ENCODE measurements around the gene FBLN2.

The FBLN2 gene

GRCh38 chr3:13644341-13645117, 95.6 kb downstream of the FBLN2 start:
- Histone ChIP-seq H3K27ac (no peak overlapping the region), H3K36me3 (no peaks in the 10 kb centered on the region), H3K4me3 (ENCODE audit: low read depth in 1 of 2, low read length in 1 of 2) (no peak overlapping the region), H3K4me1 (ENCODE audit: control insufficient read depth in 1 of 2, insufficient read depth in 1 of 2, low read depth in 1 of 2, low read length in 1 of 2) (no peaks in the 10 kb centered on the region), H3K27me3 (peaks cover 35% of the 10 kb centered on the region), H3K9me3 (no peaks in the 10 kb centered on the region)
- no peak for TF ChIP-seq CTCF (IDR thresholded peaks at IDR 0.05)

GRCh38 chr3:13645801-13646637, 97.1 kb downstream of the FBLN2 start:
- peaks cover 6% of the 10 kb centered on the region in 2 experiments for H3K4me1 ChIP-seq (ENCODE audit: control insufficient read depth in 1 of 2, insufficient read depth in 1 of 2, low read depth in 1 of 2, low read length in 1 of 2)
- H3K36me3 ChIP-seq, result no peaks in the 10 kb centered on the region
- H3K4me3 ChIP-seq (ENCODE audit: low read depth in 1 of 2, low read length in 1 of 2), result no peak overlapping the region
- no peaks in the 10 kb centered on the region for H3K9me3 ChIP-seq
- no peak overlapping the region for H3K27ac ChIP-seq
- TF ChIP-seq CTCF (IDR thresholded peaks at IDR 0.05), result no peak
- peaks cover 50% of the 10 kb centered on the region for H3K27me3 ChIP-seq

GRCh38 chr3:13647298-13648059, 98.6 kb downstream of the FBLN2 start:
- no peak overlapping the region for H3K27ac ChIP-seq

GRCh38 chr3:13648060-13649001, 99.4 kb downstream of the FBLN2 start:
- Histone ChIP-seq H3K27ac (no peak overlapping the region), H3K9me3 (no peaks in the 10 kb centered on the region), H3K4me3 (ENCODE audit: low read depth in 1 of 2, low read length in 1 of 2) (no peak overlapping the region), H3K27me3 (peaks cover 62% of the 10 kb centered on the region), H3K4me1 (ENCODE audit: control insufficient read depth in 1 of 2, insufficient read depth in 1 of 2, low read depth in 1 of 2, low read length in 1 of 2) (peaks cover 6% of the 10 kb centered on the region in 2 experiments), H3K36me3 (no peaks in the 10 kb centered on the region)
- peak; percentile 40 for TF ChIP-seq CTCF (IDR thresholded peaks at IDR 0.05)

More at GRCh38 chr3:13647298-13648059, 98.6 kb downstream of the FBLN2 start:
- H3K4me1 ChIP-seq (ENCODE audit: control insufficient read depth in 1 of 2, insufficient read depth in 1 of 2, low read depth in 1 of 2, low read length in 1 of 2), result peaks cover 6% of the 10 kb centered on the region in 2 experiments
- H3K9me3 ChIP-seq, result no peaks in the 10 kb centered on the region
- H3K36me3 ChIP-seq, result no peaks in the 10 kb centered on the region
- peaks cover 59% of the 10 kb centered on the region for H3K27me3 ChIP-seq
- no peak overlapping the region for H3K4me3 ChIP-seq (ENCODE audit: low read depth in 1 of 2, low read length in 1 of 2)
- TF ChIP-seq CTCF (IDR thresholded peaks at IDR 0.05), result no peak

All from neutrophil (primary cell).